NCI-H146 (cell line): Measurements from ENCODE around the gene TRABD2B.
"Not testable (repeated sequence)": the region's sequence is repeated elsewhere in the genome, so short reads cannot be mapped to it uniquely, and the experiment has no call there.

ENCODE experiments used
- DNase-seq: peaks from one replicate; lab custom pipeline; 2025; lab: John Stamatoyannopoulos, UW

Gene TRABD2B

DNA sequence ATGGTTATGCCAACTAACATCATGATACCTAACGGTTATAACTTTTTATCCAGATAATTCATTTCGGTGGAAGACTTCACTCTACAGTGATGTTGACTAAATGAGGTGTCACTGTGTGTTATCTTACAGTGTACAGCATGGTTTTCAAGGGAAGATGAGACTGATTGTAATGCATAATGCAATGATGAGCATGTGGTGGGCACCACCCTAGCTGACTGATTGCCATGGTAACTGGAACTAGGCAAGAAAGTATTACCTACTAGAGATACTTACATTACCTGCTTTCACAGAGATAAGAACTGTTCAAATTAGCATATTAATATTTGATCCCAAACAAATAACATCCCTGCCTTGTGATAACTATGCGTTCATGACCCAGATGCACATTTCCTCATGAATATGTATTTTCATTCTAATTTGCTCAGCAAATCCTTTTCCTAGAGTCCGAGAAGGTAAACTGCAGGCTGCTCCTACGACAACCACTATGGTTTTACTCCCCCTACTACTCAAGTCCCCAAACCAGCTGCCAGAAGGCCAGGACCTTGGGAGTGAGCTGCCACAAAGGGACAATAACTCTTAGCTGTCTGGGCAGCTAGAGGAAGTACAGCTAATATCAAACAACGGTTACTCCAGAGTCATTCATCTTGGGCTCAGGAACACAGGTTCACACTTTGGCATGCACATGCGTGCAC is 29.2 kb downstream of the TRABD2B start:
- no peak for DNase-seq

DNA sequence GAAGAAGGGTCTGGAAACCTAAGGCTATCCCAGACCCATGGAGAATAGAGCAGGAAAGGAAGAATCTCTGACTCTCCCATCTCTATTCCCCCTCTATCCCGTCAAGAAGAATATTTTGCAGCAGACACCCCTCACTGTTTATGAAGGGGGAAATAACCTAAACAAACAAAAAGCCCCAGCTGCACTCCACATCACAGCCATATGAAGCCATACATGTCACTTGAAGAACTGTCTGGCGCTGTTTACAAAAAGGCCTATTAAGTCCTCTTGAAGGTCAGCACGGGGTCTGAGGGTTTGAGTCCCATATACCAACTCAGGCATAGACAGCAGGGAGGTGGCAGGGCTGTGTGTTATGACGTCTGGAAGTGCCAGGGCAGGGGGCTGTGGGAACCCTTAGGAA is 31.4 kb downstream of the TRABD2B start:
- DNase-seq = no peak

DNA sequence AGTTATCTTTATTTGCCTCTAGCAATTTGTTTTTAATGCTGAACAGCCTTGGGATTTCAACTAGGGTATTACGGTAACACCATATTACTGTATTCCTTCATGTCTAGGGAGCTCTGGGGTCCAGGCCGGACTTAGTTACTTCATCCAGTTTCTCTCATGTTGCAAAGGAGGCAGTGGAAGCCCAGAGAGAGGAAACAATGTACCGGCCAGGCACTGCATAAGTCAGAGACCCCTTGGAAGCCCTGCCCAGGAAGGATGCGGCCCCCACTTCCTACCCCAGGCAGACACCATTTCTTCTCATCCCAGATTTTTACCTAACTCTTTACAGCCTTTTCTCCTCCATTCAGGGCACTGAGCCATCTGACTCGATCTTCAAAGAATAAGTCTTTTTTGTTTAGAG is 32.5 kb downstream of the TRABD2B start:
- DNase-seq = no peak

DNA sequence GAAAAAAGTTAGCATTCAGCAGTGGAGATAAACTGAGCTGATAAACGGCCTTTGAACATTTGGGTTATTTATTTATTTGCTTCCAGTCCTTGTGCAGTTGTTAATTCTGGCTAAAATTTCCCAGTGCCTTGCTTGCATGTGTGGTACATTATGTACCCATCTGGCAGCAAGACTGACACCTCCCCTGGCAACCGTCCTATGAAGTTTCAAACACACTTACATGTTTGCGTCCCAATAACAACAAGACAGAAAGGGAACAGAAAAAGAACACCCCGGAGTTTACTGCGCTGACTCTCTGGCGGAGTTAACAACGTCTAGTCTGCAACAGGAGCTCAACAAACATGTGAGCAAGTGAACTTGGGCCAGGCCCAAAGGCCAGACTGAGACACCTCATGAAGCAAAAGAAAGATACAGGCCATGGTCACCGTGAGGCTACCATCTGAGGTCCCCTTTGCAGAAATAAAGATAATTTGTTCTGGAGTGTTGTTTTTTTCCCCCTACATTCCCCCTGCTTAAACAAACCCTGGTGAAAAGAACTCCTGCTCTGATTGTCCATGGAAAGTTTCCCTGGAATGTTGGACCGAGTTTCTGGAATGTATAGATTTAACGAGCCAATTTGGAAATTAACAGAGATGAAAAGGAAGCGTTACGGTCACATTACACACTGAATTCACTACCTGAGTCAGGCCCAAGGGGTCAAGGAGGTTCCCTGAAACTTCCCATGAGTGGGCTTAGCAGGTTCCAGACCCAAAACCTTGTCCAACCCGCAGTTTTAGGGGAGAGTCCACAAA is 33.4 kb downstream of the TRABD2B start:
- no peak for DNase-seq

DNA sequence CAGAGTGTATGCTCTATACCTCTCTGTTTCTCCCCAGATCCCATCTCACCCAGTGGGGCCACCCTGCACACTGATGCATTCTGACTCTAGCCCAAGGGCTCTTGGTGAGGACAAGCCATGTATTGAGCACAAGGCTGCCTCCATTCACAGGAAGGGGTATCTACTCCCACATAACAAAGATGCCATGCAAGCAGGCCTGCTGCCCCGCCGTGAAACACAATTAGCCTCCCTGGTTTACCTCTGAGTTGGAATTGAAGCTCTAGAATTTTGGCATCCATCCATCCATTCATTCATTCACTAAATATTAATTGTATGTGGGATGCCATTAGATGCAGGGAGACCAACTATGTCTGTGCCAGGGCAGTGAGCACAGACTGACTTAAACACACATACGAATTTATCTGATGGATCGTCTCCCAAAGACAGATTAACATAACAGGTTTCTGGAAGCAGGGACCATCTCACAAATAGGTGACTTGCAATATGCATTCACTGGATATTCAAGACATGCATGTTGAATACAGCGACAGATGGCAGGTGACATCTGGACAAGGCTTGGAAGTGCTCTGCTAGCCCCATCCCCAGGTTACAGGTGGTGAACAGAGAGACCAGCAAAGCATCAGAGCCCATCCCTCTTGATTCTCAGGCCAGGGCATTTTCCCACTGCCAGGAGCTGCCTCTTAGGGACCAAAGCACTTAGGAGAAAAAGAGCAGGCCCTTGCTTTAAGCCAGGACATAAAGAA is 34.3 kb downstream of the TRABD2B start:
- DNase-seq = no peak

DNA sequence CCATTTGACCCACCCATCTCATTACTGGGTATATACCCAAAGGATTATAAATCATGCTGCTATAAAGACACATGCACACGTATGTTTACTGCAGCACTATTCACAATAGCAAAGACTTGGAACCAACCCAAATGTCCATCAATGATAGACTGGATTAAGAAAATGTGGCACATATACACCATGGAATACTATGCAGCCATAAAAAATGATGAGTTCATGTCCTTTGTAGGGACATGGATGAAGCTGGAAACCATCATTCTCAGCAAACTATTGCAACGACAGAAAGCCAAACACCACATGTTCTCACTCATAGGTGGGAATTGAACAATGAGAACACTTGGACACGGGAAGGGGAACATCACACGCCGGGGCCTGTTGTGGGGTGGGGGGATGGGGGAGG is 35.4 kb downstream of the TRABD2B start:
- not testable (repeated sequence) for DNase-seq

DNA sequence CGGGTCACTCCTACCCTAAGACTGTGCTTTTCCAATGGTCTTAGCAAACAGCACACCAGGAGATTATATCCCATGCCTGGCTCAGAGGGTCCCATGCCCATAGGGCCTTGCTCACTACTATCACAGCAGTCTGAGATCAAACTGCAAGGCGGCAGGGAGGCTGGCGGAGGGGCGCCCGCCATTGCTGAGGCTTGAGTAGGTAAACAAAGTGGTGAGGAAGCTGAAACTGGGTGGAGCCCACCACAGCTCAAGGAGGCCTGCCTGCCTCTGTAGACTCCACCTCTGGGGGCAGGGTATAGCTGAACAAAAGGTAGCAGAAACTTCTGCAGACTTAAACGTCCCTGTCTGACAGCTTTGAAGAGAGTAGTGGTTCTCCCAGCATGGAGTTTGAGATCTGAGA is 40.7 kb downstream of the TRABD2B start:
- DNase-seq = not testable (repeated sequence)

DNA sequence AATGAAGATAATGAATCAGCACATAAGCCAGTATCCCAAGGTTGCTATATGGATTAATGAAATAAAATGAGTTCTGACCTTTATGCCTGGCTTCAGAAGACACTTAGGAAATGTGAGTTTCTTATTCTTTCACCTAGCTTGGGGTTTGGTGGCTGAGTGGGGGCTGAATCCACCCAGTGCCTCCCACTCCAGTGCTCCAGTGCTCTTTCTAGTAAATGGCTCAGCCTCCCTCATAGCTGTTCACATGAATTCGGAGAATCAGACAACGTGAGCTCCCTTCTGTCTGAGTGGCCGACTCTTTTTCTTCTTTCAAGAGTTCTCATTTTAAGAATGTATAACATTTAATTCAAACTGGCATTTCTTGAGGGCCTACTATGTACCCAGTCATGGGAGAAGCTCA is 43.5 kb downstream of the TRABD2B start:
- no peak for DNase-seq

DNA sequence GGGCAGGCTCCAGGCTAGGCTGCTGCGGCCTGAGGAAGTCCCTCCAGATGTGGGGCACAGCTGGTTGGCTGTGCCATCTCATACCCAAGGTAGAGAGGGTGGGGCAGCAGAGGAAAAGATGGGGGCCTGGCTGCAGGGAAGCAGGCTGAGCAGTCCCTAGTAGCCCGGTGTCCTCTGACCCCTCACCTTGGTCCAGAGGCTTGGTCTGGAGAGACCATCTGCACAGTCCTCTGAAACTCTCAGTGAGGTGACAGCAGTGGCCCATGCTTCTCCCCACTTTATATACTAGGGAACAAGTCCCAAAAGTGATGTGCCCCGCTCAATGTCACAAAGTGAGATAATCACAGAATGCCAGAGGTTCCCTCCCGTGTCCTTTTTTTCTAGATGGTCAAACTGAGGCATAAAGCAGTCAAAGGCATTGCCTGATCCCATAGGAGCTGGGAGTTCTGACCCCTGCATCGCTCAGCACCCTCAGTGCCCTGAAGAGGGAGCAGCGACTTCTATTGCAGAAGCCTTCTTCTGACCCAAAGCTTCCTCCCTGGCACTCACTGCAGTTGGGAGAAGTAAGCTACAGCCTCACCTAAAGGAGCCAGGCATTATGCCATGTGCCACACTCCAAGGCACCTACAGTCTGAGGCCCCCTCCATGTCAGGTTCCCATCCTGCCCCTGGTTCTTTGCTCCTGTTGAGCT is 45.5 kb downstream of the TRABD2B start:
- DNase-seq = no peak

DNA sequence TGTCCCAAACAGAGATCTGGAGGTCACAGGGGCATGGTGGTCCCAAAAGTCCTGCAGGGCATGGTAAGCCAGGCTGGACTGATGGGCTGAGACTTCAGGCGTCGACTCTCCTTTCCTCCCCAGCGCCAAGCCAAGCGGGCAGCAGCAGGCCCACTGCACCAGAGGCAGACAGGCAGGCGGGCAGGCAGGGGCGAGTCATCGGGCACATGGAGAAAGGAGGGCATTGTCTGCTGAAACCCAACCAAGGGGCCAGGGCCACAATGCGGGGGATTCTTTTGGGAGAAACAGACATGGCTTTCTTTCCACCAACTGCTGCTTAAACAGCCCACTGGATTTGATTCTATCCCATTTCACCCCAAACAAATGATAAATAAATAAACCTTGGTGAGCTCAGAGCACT is 46.2 kb downstream of the TRABD2B start:
- DNase-seq = no peak

DNA sequence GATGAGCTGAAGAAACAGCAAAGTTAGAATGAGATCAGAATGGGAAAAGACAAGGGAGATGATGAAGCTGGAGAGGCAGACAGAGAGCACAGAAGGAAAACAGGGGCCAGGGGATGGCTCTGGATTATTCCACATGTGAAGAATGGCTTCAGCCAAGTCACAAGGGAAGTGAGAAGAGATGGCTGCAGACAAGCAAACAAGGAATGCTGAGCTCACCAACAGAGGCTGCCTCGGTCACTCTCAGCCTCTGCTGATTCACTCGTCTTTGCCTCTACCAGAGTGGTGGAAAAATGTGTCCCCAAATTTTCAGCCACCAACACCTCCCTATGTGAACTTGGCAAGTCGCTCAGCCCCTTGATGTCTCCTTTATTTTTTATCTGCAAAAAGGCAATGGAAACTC is 46.7 kb downstream of the TRABD2B start:
- no peak for DNase-seq

DNA sequence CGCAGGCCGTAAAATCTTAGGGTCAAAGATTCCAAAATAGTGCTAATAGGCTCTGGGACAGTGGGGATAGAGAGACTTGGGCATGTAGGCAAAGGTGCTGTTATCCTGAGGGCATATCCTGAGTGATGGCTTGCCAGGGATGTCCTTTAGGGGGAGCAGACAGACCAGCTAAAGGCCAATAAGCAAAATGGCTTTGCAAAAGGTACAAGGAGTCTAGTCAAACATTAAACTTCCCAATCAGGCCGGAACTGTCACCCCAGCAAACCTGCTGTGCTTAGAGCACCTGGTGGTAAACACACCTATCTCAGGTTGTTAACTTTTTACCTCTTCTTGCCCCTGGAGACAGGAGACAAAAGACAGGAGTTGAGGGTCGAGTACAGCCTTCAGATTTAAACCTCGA is 49.1 kb downstream of the TRABD2B start:
- no peak for DNase-seq

DNA sequence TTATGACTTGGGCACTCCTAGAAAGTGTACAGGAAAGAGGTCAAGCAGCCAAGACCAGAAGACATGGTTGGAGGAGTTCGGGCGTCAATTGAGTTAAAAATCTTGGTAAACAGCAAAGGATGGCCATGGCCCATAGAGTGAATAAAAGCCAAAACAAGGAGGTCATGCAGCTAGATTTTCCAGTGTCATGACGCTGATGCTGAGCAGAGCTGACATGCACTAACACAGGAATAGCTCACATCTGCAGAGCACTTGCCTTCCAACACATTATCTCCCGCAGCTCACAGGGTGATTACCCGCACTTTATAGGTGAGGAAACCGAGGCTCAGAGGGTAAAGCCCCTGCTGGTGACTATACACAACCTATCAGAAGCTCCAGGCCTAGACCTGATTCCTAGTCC is 49.7 kb downstream of the TRABD2B start:
- DNase-seq = no peak

DNA sequence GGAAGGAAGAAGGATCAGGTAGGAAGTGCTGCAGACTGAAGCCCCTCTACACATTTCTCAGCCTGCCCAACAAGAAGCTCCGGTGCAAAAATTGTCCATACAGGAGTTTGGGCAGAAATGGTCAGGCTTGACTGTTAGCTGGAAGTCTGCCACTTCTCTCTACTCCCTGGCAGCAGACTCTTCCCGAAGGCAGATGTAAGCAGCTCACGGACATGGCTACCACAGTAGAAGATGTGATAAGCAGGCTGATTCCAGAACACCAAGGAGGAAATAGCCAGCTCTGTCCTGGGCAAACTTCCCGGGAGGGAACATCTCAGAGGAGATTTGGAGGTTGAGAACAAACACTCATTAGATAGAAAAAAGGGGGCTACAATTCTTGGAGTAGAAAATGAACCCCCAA is 52.6 kb downstream of the TRABD2B start:
- DNase-seq = no peak

DNA sequence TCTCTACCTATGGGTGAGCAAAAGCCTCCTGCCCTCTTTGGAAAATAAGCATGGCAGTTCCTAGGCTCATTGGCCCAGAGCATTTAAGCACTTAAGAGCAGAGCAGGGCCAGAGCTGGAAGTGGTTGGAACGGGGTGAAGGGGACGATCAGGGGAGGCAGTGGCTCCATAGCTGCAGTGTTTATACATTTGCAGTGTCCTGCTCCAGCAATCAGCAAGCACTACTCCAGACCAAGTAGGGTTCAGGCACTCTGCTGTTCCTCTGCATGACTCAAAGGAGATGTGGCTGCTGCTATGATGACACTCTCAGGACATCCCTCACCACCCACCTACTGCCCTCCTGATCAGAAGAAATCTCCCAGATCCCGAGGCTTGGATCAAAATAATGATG is 55.0 kb downstream of the TRABD2B start:
- DNase-seq = no peak

DNA sequence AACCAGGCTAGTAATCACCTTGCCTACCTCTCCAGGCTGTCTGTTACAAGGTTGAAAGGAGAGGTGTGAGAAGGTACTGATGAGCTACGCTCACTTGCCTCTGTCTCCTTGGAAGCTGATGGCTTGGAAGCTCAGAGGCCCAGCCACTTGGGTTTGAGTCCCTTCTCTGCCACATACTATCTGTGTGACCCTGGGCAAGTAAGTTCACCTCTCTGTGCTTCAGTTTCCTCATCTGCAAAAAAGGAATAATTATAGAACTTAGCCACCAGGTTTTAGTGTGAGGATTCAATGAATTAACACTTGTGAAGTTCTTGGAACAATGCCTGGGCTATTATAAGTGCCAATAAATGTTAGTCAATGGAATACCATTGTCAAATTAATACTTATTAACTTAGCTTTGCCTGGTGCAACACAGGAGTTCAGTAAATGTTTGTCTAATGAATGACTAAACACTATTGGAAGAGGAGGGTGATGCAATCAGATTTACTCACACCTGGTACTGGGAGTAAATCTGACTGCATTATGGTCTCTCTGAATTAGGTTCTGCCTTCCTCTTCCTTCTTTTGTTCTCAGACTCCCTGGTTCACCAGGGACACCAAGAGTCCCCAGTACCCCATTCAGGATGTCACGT is 55.5 kb downstream of the TRABD2B start:
- no peak for DNase-seq

DNA sequence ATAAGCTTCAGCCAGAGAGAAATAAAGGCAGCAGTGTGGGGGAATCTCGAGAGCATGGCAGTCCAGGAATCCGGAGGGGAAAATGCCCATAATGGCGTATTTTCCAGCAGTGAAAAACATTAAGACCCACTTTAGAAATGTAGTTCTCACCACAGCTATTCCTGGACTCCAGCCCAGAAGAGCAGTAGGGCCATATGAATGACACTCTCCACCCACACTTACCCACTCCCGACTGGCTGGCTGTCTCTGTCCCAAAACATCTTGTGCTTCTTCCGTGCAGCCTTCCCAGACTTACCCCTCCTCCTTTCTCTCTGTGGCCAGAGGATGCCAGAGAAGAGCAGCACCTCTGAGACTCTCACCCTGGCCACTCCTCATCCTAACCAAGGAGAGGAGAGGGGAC is 56.4 kb downstream of the TRABD2B start:
- no peak for DNase-seq

DNA sequence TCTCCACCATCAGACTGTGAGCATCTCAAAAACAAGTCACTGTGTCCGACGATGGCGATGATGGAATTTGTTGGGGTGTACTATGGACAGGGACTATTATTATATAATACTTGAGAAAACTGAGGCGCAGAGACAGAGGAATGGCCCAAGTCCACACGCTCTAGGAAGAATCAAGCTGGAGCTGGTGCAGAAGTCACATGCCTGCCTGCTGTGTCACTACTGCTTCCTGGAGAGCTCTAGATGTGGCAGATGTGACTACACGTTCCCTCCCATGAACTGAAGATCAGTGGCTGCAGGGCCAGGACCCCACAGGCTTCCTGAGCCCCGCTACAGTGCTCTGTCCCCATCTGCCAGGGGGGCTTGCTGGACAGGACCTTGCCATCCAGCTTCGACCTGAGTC is 56.9 kb downstream of the TRABD2B start:
- no peak for DNase-seq

DNA sequence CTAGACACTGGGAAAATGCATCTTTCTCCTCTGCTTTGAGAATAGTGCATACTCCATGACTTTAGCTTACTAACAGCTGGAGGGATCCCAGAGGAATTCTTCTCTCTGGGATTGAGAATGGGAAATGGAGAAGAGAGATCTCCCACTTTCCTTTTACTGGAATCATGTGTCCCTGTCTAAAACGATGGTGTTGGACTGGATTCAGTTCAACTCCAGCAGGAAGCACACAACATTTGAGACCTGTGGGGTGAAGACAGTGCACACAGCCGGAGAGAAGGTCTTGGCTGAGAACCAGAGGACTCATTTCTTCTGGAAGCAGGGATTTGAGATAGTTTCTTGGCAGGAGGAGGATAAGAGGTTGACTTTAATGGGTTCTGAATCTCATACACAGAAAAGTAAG is 58.7 kb downstream of the TRABD2B start:
- DNase-seq = no peak

DNA sequence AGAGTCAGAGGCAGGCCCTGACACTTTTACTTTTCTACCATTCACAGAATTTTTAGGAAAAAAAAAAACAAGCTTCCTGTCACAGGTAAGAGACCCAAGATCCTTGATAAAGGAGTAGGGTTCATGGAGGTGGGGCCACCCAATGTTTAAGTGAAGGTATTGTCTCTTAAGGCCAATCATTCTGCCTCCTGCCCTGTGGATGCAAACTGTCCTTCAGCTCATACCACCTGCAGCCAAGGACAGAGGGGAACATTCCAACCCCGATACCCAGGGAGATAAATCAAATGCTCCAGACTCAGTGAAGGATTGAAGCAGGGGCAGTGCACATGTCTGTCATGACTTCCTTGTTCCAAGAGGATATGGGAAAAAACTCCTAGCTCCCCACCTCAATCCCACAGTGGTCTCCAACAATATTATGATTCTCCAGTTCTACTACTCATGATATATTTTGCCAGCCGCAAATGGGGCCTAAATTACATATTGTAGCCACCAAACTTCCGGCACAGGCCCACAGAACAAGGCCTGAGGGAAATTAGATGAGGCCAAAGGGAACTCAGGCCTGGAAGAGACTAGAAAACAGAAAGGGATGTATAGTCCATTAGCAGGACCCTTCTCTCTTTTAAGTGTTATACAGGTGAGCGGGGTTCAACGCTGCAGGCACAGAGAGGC is 59.5 kb downstream of the TRABD2B start:
- no peak for DNase-seq

DNA sequence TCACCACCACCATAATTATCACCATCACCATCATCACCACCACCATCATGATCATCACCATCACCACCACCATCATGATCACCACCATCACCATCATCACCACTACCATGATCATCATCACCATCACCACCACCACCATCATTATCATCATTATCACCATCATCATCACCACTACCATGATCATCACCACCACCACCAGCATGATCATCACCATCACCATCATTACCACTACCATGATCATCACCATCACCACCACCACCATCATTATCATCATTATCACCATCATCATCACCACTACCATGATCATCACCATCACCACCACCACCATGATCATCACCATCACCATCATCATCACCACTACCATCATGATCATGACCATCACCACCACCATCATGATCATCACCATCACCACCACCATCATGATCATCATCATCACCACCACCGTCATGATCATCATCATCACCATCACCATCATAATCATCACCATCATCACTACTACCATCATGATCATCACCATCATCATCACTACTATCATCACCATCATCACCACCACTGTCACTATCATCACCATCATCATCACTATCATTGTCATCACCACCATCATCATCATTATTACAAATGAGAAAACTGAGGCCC is 60.2 kb downstream of the TRABD2B start:
- no peak for DNase-seq
